IPS-11a (cell line): ENCODE results near the gene GOLT1A.

Experiments used
- H3K4me3 ChIP-seq: one replicate; pipeline ENCODE4 v1.5.1; 2013; ENCODE audit warnings: low read depth, low read length, control low read depth

Gene GOLT1A

DNA sequence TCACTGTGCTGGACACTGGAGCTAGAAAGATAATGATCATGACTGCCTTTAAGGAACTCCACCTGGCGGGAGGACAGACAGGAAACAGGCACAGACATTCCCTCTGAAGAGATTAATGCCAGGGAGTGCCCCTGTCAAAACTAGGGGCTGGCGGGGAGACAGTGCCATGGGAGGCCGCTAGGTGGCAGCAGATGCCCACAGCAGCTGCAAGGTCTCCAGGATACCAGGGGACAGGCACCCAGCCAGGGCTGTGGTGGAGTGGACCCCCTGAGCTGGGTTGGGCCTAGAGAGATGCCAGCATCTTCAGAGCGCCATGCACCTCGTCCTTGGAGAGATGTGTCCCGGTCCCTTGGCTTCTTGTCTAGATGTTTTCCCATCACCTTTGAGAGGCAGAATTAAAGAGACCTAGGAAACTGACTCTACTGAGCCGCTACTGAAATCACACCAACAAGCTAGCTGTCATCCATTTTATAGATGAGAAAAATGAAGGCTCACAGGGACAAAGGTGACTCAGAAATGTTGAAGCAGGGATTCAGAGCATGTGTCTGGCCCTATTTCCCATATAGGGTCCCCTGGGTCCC, 51.2 kb downstream of the GOLT1A start:
- no peak overlapping the region for H3K4me3 ChIP-seq

DNA sequence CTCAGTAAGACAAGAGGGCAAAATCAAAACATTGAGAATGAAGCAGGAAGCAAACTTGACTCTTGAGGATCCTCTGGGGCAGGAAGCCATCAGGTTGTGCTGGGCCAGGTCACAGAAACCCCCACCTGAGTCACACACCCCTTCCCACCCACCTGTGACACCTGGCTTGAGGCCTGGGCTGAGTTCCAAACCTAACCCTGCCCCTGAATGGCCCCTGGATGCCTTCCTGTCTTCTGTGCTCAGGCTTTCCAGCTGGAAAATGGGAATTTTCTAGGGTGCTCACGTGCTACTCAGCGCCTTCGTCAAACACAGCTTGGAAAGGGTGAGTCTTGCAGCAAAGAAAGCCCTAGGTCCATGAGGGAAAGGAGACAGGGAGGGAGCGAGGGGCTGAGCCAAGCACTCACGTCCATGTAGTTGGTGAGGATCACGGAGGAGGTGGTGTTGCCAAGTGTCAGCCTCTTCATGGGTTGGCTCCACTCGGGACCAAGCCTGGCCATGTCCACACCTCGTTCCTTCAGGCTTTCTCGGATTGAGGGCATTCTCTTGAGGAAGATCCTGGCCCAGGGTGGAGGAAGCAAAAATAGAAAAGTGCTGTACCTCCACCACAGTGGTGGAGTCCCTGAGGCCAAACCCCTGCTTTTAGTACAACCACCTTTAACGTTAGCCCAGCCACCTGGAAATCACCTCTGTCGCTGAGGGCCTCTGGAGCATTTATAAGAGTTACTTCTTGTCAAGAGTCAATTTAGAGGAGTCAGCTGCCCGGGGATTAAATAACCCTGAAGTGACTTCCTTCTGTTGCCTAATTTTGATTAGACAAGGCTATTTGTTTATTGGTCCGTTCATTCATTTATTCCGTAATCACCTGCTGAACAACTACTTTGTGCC, 51.9 kb downstream of the GOLT1A start:
- no peak overlapping the region for H3K4me3 ChIP-seq

DNA sequence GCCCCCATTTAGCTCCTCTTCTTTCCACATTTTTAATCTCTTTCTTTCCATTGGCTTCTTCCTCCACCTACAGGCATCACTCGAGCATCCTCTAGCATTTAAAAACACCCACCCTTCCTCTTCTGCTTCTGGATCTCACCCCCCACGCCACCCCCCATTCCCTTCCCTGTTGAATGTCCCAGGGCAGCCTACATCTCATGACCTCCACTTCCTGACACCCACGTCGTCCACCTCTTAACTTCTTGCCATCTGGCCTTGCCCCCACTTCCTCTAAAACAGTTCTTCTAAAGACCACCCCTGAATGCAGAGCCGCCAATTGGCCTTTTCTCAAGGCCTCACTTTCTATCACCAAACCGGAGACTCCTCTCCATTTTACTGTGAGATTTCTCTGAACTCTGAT, 55.8 kb downstream of the GOLT1A start:
- H3K4me3 ChIP-seq = no peak overlapping the region

DNA sequence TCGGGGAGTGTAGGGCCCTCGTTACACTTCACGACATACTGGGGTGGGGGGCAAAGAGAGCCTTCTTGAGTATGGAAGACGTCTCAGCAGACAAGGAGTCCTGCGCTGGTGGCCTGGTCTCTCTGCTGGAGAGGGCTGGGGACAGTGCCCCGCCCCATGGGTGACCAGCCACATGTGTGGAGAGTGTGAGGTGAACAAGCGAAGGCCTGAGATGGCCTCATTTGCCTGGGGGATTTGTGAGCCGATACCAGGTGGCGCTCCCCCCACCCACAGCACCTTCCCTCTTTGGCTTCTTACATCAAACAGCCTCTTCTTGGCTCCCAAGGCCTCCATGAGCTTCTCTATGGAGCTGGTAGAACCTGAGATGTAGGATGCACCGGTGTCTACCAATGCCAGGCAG, 57.9 kb downstream of the GOLT1A start:
- H3K4me3 ChIP-seq = no peak overlapping the region

DNA sequence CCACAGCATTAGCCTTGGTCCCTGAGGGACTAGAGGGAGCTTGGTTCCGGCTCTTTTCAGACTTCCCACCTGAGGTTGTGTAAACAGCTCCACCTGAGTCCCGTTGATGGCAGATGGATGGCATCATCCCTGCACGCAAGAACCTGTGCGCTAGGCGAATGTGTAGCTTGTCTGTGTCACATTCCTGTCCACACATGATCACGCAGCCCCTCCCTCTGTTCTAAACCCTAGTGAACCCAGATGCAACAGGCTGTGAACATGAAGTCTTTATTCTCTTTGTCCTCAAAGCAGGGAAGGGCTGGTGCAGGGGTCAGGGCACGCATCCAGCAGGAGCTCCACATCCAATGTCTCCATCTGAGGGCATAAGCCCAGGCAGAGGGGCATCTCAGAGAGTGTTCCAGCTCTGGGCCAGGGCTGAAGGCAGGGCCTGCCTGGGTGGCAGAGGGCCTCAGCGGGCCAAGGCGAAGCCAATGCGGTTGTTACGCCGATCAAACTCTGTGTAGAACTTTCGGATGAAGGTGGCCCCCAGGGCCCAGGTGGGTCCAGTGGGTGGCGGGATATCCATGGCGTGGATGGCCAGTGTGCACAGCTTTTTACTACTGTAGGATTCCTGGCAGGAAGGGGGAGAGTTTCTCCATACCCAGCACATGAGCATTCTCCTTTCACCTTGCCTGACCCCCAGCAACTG, 59.1 kb downstream of the GOLT1A start:
- no peak overlapping the region for H3K4me3 ChIP-seq

DNA sequence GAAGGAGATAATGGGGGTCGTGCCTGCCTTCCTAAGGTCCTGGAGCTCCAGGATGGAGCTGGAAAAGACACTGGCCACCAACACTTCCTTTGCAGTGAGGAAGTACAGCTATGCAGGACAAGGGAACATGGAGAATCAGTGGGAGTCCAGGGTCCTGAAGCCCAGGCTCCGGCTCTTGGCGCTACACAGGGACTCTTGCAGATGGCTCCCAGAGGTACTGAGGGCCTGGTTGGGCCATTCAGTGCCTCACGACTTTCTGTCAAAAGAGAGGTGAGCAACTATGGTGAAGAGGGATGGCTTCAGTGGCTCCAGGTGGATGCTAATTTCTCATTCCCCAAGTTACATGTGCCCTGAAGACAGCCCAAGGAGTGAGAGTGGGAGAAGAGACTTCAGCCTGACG, 60.1 kb downstream of the GOLT1A start:
- no peak overlapping the region for H3K4me3 ChIP-seq

DNA sequence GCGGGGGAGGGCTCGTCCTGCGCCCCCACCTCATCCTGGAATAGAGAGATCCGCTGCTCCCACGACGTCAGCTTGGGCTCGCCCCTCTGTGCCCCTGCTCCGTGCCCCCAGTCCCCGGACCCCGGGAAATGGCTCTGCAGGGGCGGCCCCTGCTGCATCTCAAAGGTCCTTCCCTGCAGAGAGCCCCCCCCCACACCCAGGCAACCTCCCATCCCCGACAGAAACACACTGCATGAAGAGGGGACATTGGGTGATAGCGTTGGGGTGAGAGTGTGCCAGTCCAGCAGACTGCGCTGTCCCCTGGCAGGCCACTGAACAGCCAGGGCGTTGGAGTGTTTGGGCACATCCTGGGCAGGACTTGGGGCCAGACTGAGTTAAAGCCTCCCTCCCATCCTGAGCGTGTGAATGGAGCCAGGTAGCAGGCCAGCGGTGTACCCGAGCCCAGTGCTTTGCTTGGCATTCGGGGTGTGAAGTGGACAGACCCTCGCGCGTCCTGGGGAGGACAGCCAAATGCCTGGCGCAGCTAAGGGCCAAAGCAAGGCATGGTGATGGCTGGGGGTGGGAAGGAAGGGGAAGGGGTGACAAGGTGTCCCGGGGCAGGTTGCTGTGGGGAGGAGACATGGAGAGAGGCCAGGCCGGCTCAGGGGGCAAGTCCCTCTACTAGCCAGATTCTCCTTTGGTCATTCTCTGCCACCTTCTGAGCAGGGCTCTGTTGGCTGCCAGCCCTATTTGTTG, 61.3 kb downstream of the GOLT1A start:
- peak overlapping the region; percentile 47 for H3K4me3 ChIP-seq

DNA sequence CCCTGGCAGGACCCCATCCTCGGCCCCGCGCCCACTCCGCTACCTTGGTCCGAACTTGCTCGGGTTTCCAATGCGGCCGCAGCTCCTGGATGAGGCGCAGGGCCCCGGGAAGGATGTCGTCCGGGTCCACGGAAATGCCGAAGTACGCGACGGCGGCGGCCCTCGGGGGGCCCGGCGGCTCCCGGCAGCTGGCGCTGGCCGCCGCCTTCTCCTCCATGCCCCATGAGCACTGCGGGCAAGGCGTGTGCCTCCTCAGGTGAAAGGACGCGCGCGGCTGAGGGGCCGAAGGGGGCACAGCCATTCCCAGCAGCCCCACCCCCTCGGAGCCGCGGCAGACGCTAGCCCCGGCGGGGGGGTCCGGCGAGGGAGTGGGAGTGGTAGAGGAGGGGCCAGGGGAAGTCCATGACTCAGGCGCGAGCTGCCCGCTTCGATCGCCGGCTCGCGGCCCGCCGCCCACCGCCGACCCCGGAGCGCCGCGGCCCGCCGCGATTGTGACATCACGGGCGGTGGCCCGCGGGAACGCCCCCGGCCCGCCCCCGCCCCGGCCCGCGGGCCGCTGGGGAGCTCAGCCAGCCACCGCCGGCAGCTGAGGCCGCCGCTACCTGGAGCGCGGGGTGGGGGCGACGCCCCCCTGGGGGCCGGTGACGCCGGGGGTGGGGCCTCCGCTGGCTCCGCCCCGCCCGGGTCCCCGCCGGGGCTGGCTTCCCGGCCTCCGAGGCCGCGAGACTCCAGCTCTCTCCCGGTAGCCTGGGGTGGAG, 62.1 kb downstream of the GOLT1A start, which contains the start of gene ETNK2:
TSS of gene ETNK2 (minus strand) at position 493 of the 758 bp plus-strand sequence. CDS start at position 301, 192 bp downstream.
- H3K4me3 ChIP-seq = peak within 1 kb of the TSS; percentile 66

DNA sequence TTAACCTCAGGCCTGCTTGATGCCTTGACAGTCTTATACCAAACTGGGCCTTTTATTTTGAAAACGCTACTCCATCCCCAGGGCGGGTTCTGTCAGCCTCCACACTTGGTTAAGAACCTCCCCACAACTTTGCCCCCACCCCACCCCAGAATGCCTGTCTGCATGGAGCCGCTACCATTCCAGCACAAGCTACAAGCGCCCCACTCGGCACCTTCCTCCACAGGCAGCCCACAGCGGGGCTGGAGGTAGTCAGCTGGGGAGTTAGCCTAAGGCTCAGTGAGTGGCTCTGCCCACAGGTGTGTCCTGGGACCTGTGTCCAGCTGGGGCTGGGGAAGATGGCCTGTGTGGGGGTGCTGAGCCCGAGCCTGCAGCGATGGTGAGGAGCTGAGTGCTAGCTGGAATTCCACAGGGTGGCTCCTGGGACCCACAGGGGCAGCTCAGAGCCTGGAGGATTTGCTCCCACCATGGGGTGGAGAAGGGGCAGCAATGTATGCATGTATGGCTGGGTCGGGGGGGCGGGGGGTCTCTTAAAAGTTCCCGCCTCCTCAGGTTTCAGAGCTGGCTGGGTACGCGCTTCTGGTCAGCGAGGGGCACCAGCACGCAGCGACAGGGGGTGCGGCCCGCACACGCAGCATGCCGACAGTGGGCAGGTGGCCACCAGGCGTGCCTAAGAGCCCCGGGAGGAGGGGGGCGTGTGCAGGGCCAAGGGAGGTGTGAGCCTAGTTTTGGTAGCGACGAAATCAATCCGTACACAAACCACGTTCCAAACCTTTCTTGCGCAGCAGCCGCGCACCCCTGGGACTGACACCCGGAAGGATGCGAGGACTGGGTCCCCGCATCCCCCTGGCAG, 62.9 kb downstream of the GOLT1A start:
- peak overlapping the region; percentile 66 for H3K4me3 ChIP-seq

DNA sequence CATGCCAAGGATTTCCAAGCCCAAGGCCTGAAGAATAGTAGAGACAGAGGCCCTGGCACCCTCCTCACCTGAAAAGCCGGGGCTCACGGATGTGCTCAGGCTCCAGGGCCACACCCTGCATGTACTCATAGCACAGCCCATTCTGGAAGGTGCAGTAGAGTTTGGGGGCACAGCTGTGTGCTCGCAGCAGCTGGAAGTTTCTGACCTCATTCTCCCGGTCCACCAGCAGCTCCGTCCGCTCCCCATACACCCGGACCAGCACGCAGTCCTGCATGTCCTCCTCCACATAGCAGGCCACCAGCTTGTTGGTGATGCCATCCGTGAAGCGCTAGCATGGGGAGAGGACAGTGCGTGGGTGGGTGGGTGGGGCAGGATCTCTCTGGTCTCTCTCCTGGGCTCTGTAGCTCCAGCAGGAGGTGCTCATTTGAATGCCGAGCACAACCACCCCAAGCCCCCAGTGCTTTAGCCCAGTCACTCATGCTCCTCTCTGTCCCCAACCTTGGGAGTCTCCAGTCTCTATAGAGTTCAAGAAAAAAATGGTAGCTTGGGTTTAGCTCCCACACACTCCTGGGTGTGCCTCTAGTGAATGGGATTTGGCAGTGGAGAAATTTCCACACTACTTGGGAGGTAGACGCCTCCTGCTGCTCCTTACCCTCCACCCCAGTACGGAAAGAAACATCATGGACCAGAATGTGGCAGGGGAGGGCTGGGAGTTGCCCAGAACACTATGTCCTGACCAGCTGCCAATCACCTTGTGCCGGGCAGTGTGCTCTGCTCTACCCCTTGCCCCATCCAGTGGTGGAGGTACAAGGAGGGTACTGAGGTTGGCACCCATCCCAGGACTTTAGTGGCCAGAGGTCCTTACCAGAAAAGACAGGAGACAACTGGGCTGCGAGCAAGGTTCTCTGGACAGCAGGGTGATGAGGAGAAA, 63.9 kb downstream of the GOLT1A start:
- no peak overlapping the region for H3K4me3 ChIP-seq

DNA sequence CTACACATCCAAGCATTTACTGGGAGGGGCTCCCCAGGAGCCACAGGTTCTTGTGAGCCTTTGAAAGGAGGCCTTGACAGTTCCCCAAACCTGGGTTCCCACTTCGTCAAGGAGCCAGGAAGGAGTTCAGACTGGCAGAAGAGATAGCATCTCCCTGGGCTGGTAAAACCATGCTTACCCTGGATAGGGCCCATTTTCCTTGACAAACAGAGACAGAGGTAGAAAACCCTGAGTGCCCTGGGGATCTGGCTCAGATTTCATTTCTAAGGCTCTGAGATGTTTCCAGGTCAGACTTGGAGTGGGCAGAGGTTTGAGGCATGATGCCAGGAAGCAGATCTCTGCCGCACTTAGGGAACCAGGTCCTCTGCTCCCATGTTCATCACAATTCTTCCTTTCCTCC, 64.7 kb downstream of the GOLT1A start:
- H3K4me3 ChIP-seq = no peak overlapping the region
